Cardiac fibroblast (primary cell): ENCODE measurements around the gene FGF7.
A peak's percentile ranks its signal among the peaks of the same experiment; 100 is the strongest.
"Not testable (repeated sequence)": the region's sequence is repeated elsewhere in the genome, so short reads cannot be mapped to it uniquely, and the experiment has no call there.

ENCODE experiments used
- DNase-seq, 2 donors: peaks; one replicate each; pipeline versions ENCODE4 v3.0.0 to v3.0.0-alpha.2; 2010; ENCODE audit warnings: low read depth in 2 of 2
- H3K4me3 ChIP-seq, 2 donors: replicated peaks in 1 of 2; 1 replicate in 1 of 2; 2 replicates in 1 of 2; pipeline ENCODE4 v1.5.1; 2011; ENCODE audit warnings: low read depth in 2 of 2, low read length in 2 of 2, mild to moderate bottlenecking in 2 of 2, moderate library complexity in 1 of 2
- TF ChIP-seq, protein P1 (sequence below): IDR thresholded peaks from one replicate; pipeline ENCODE4 v1.5.1; 2011; ENCODE audit warnings: low read depth, mild to moderate bottlenecking, low read length, inconsistent platforms

FGF7 gene

DNA sequence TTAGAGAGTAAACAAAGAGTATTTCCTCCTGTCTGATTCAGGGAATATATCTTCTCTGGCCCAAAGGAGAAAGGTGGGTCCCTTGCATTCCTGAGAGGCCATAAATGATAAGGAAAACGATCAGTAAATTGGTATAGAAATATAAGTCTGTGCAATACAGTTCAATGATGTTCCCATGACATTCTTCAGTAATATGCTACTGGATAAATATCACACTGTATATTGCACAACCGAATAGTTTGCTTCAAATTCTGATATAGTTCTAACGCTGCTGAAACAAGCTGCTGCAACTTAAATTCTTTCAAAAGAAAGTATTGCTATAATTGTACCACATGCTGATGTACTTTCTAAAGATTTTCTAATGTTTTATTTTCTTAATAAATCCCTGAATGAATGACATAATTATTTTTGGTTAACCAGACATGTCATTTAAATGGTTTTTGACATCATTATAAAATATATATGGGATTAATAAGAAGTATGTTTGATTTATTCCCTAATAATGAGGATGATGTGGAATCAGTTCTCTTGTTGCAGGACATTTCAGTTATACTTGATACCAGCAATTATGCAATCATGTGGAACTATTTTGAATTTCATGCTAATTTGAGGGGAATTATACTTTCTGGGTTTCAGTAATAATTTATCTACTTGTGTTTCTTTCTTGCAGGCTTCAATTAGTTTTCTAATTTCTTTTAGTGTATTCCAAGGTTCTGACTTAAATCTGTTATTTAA is 44.9 kb downstream of the FGF7 start:
- no peak overlapping the region for H3K4me3 ChIP-seq
- TF ChIP-seq, protein P1, sequence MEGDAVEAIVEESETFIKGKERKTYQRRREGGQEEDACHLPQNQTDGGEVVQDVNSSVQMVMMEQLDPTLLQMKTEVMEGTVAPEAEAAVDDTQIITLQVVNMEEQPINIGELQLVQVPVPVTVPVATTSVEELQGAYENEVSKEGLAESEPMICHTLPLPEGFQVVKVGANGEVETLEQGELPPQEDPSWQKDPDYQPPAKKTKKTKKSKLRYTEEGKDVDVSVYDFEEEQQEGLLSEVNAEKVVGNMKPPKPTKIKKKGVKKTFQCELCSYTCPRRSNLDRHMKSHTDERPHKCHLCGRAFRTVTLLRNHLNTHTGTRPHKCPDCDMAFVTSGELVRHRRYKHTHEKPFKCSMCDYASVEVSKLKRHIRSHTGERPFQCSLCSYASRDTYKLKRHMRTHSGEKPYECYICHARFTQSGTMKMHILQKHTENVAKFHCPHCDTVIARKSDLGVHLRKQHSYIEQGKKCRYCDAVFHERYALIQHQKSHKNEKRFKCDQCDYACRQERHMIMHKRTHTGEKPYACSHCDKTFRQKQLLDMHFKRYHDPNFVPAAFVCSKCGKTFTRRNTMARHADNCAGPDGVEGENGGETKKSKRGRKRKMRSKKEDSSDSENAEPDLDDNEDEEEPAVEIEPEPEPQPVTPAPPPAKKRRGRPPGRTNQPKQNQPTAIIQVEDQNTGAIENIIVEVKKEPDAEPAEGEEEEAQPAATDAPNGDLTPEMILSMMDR = no peak

DNA sequence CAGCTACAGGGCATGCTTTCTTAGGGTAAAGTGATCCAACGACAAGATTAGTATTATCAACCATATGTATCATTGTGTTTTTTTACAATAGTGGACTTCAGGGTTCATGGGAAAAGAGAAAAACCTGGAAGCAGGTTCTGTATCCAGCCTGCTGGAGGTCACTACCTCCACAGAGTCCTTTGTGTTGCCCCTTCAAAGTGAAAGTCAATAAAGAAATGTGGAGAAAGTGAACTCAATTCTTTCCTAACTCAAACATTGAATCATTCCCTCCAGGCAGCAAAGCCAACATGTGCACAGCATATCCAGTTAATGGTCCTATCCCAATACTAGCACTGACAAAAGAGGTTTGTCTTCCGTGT is 45.4 kb downstream of the FGF7 start:
- DNase-seq = peak; percentile 26 to 28
- no peak overlapping the region for H3K4me3 ChIP-seq
- TF ChIP-seq, protein P1 = no peak

More for the DNA sequence above, 44.9 kb downstream of the FGF7 start:
- DNase-seq = peak in 1 of 2 donors; percentile 54

DNA sequence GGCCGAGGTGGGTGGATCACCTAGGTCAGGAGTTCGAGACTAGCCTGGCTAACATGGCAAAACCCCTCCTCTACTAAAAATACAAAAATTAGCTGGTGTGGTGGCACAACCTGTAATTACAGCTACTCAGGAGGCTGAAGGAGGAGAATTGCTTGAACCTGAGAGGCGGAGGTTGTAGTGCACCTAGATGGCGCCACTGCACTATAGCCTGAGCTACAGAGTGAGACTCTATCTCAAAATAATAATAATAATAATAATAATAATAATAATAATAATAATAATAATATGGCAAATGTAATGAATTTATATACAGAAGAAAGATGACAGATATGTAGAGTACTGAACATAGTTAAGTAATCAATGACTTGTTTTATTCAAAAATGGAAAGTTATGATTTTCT is 48.2 kb downstream of the FGF7 start:
- H3K4me3 ChIP-seq = not testable (repeated sequence)
- TF ChIP-seq, protein P1 = peak; percentile 37
- DNase-seq = peak in 1 of 2 donors; percentile 34

GRCh38 chr15:49471733-49472132 is 48.7 kb downstream of the FGF7 start:
- DNase-seq = no peak
- TF ChIP-seq, protein P1 = no peak
- no peak overlapping the region for H3K4me3 ChIP-seq

GRCh38 chr15:49472338-49472737 is 49.3 kb downstream of the FGF7 start:
- TF ChIP-seq, protein P1 = no peak
- DNase-seq = no peak
- no peak overlapping the region for H3K4me3 ChIP-seq

- no peak overlapping the region for H3K4me3 ChIP-seq
- DNase-seq = peak in 1 of 2 donors; percentile 55
- TF ChIP-seq, protein P1 = no peak
Observed at GRCh38 chr15:49473031-49473430, 50.0 kb downstream of the FGF7 start.

DNA sequence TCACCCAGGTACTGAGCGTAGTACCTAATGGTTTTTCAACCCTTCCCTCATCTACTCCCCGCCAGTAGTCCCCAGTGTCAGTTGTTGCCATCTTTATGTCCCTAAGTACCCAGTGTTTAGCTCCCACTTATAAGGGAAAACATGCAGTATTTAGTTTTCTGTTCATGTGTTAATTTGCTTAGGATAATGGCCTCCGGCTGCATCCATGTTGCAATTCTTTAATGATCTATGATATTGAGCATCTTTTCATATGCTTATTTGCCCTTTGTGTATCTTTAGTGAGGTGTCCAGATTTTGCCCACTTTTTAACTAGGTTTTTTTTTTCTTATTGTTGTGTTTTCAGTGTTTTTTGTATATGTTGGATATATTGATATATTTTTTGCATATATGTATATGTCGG is 55.0 kb downstream of the FGF7 start:
- not testable (repeated sequence) for DNase-seq, H3K4me3 ChIP-seq

DNA sequence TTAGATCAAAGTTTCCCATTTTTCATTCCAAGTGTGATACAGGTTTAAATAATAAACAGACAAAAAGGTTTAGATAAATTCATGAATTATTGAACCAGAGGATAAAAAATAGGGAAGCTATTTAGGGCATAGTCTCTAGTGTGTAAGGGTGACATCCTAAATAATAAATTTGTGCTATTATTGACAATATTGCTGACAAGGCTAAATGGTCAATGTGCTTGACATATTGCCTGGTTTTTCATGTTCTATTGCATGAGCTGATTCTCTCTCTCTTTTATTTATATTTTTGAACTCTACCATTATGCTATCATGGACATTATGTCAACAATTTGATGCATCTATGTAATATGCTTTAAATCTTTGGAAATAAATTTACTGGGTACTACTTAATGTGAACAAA is 55.9 kb downstream of the FGF7 start:
- not testable (repeated sequence) for H3K4me3 ChIP-seq

GRCh38 chr15:49485401-49485800 is 62.4 kb downstream of the FGF7 start:
- not testable (repeated sequence) for H3K4me3 ChIP-seq
- peak; percentile 51 to 55 for DNase-seq

More for the DNA sequence above, 55.9 kb downstream of the FGF7 start:
- DNase-seq = not testable (repeated sequence)
